NCI-H2107 treated with DMSO at 0.1 percent for 48 hours (cell line): ENCODE results near the gene NEURL1B.
"Not testable (repeated sequence)": the region's sequence is repeated elsewhere in the genome, so short reads cannot be mapped to it uniquely, and the experiment has no call there.

Source experiments
- DNase-seq: peaks from one replicate; lab custom pipeline; 2025; ENCODE audit not compliant: unreplicated experiment; lab: John Stamatoyannopoulos, UW

Gene NEURL1B

DNA sequence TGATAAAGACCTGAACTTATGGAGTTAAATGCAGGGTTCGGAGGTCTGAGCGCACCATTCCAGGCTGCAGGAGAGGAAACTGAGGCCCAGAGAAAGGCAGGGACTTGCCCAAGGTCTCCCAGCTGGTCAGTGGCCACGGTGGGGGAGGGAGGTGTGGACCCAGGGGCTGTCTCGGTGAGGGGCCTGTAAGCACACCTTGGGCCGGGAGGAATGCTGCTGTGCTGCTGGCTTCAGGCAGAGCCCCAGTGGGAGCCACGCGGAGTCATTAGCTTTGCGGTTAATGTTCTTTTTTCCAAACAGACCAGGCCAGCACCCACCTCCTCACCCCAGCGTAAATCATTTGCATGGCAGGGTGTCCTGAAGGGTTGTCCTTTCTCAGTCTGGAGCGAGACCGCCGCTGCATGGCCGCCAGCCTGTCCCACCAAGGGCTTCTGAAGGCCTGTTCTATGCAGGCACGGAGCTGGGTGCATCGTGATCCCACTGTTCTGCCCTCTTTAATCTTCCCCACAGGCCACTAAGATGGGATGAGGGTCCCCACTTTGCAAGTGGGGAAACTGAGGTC, 35.9 kb downstream of the NEURL1B start:
- no peak for DNase-seq

DNA sequence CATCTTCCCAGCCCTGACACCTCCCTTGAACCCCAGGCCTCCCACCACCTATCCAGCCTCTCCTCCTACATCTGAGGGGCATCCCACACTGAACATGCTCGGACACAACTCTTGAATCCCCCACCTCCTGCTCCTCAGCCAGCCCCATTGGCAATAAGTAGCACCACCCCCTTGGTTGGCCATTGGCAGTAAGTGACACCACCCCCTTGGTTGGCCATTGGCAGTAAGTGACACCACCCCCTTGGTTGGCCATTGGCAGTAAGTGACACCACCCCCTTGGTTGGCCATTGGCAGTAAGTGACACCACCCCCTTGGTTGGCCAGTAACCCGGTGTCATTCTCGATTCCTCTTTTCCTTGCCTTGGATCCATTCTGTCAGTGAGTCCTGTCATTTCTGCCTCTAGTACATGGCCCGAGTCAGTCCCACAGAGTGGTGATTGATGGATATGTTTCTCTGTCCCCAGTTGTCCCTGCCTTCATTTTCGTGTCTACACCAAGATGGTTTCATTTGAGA, 37.4 kb downstream of the NEURL1B start:
- DNase-seq, result not testable (repeated sequence)

GRCh38 chr5:172678902-172679301, 37.8 kb downstream of the NEURL1B start:
- no peak for DNase-seq

DNA sequence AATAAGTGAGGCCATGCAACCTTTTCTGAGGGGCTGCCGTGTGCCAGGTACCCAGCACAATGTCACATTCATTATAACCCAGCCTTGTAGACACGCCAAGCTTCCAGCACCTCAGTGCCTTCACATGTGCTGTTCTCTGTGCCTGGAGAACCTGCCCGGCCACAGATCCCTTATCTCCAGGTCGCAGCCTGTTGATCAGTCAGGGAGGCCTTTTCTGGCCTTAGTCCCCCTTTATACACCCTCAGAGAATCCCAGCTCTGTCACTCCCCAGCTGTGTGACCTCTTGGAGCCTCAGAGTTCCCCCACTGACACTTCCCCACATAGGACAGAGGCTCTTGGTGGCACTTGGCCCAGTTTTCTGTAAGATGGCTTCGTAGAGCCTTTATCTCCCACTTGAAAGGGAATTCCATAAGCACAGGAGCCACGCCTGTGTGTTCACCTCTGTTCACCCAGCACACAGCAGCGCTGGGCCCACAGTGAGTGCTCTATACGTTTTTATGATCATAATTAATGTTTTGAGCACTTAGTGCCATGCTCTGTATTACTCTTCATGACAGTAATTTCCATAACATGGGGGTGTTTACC, 38.7 kb downstream of the NEURL1B start:
- DNase-seq, result no peak

DNA sequence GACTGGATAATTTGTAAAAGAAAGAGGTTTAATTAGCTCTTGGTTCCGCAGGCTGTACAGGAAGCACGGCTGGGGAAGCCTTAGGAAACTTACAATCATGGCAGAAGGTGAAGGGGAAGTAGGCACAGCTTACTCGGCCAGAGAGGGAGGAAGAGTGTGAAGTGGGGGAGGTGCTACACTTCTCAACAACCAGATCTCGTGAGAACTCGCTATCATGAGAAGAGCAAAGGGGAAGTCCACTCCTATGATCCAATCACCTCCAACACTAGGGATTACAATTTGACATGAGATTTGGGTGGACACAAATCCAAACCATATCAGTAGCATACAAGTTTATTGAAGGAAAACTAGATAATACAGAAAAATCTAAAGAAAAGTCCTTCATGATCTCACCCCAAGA, 39.9 kb downstream of the NEURL1B start:
- DNase-seq, result no peak

DNA sequence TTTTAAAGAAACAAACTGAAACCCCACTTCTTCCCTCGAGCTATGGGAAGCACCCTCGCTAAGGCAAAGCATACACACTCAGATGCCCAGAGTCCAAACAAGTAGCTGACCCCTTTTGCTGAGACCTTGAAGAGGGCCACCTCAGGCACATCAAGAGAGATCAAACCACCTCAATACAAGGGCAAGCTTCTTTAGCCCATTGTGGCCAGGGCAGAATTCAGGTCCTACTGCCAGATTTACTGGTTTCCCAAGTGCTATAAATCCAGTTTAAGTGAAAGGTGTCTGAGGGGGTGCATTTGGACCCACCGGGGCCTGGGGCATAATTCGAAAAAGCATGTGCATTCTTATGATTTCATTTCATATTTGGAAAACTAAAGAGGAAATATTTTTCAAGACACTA, 40.4 kb downstream of the NEURL1B start:
- DNase-seq, result no peak

GRCh38 chr5:172683264-172683644, 42.2 kb downstream of the NEURL1B start:
- no peak for DNase-seq

DNA sequence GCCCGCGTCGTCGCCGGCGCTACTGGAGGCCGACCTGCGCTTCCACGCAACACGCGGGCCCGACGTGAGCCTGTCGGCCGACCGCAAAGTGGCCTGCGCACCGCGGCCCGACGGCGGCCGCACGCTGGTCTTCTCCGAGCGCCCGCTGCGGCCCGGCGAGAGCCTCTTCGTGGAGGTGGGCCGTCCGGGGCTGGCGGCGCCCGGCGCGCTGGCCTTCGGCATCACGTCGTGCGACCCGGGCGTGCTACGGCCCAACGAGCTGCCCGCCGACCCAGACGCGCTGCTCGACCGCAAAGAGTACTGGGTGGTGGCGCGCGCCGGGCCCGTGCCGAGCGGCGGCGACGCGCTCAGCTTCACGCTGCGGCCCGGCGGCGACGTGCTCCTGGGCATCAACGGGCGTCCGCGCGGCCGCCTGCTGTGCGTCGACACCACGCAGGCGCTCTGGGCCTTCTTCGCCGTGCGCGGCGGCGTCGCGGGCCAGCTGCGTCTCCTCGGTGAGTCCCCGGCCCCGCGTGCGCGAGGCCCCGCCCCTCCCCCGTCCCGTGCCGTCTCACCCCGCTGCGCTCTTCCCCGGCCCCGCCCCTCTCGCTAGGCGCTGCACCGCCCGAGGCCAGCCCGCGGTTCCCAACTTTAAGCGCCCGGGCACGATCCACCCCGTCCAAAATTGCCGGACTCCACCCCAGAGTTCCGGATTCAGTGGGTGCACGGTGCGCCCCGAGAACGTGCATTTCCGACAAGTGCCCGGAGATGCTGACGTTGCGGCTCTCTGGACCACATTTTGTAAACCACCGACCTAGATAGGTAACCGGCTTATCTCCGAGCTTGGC, 42.8 kb downstream of the NEURL1B start:
- no peak for DNase-seq

DNA sequence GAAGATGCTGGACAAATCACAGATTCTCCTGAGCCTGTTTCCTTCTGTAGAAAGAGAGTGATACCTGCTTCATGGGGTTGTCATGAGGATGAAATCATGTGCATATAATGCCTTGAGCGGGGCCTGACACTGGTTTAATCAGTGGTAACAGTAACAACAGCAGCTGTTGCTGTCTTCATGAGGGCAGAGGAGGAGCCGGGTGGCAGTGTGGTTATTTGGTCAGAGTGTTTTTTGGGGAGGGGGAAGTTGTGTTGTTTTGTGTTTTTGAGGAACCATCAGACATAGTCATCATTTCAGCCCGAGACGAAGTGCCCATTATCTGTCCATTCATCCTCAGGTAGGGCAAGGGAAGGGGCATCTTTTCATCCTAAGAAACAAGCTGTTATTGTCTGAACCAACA, 44.0 kb downstream of the NEURL1B start:
- no peak for DNase-seq

- no peak for DNase-seq
Observed at GRCh38 chr5:172686111-172686510, 45.0 kb downstream of the NEURL1B start.

DNA sequence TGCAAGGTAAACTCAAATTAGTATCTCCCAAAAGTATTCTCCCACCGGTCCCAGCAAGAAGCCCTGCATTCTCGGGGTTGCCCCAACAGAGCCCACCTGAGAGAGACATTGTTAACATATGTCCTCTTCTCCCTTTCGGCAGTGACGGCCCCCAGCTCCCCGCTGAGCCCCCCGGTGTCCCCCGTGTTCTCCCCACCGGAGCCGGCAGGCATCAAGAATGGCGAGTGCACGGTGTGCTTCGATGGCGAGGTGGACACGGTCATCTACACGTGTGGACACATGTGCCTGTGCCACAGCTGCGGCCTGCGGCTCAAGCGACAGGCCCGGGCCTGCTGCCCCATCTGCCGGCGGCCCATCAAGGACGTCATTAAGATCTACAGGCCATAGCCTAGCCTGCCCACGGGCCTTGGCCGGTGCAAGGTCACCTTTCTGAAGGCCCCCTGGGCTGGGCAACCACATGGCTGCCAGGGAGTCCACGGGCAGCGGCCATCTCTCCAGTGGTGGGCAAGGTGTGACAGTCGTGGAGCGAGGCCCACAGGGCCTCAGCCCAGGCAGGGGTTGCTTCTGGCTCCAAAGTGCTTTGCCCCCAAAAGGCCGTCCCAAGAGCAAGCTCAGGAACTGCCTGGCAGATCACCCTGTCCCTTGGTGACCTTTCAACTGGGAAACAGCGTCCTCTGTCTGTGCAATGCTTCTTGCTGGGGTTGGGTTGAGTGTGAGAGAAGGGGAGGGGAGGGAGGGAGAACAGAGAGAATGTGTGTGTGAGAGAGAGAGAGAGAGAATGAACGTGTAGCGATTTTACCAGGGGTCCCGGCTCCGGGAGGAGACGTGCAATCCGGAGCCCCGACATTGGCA, 45.7 kb downstream of the NEURL1B start:
- no peak for DNase-seq

GRCh38 chr5:172687940-172688339, 46.9 kb downstream of the NEURL1B start:
- no peak for DNase-seq

DNA sequence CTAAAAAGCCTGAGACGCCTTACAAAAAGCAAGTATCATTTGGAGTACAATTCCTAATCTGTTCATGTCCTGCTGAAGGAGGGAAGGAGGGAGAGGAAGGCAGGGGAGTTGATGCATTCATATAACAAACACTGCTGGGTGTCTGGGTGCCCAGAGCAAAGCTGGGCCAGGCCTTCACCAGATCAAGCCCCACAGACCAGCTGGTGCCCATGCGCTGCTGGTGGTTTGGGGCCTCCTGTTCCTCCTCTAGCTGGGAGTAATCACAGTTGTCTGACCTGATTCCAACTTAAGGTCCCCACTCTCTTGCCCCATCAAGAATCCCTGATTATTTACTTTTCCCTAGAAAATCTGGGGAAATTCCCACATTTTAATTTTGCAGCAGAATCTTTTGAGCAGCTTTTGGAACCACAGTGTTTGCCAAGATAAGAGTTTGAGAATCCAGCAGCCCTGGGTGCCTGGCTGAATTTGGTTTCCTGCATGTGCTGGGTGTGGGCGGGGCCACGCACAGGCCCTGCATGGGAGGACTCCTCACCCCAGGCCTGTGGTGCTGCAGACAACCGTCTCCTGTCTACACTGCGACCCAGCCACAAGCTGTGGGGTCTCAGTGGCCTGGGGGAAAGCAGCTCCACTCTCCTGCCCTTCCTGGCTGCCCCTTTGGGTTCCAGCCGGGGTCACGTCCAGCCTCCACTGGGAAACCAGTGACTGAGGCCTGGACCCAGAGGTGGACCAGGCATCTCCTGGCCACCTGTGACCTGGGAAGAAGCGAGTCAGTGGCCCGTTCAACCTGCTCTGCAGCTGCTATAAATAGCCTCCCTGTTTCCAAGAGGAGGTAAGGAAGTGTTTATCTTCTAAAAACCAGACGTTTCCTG, 47.5 kb downstream of the NEURL1B start:
- no peak for DNase-seq

DNA sequence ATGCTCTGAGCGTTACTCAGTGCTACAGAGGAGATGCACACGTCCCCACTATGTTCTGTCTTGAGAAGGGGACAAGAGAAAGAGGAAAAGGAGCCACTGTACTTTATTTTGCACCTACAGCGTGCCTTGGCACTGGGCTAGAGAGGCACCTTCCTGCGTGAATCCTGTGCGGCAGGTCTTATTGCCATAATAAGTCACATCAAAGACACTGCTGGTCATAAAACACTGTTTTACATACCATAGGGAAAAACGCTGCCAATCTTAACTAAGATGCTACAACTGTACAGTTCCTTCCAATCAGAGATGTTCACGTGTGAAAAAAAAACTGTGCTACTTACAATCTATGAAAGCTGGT, 48.1 kb downstream of the NEURL1B start:
- DNase-seq, result no peak

DNA sequence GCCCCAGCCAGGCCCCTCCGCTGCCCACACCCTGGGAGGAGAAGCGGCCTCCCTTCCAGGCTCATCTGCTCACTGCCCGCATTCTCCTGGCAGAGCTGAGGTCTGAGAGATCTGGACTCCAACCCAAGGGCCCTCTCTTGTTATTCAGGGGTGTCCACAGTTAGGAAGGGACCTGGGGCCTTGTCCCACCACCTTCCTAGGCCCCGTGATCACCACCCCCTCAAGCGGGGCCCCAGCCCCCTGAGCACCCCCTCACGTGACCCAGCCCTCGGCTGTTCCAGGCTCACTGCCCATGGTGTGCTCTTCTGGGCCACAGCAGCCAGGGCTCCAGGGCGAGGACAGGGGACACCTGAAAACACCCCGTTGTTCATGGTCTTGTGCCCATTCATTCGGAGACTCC, 48.7 kb downstream of the NEURL1B start:
- DNase-seq, result no peak

GRCh38 chr5:172690258-172691075, 49.4 kb downstream of the NEURL1B start:
- no peak for DNase-seq

GRCh38 chr5:172691886-172692285, 50.8 kb downstream of the NEURL1B start:
- DNase-seq, result no peak

GRCh38 chr5:172692451-172692850, 51.4 kb downstream of the NEURL1B start:
- no peak for DNase-seq

- no peak for DNase-seq
Observed at GRCh38 chr5:172692981-172693380, 51.9 kb downstream of the NEURL1B start.

DNA sequence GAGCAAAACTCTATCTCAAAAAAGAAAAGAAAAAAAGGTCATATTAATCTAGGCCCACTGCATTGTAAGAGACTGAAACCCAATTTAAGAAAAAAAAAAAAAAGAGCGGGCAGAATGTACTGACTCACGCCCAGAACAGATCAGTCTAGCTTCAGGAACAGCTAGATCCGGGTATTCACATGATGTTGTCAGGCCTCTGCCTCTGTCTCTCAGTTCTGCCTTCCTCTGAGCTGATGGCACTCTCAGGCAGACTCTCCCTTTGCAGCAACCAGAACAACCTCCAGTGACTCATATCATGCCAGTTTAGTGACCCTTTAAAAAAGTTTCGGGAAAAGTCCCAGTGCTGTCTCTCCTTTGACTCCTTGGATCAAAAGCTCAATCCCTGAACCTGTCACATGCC, 53.0 kb downstream of the NEURL1B start:
- DNase-seq, result no peak
